Liver (tissue), 9 donors: ENCODE results near the gene SLC13A2. TPM values are rescaled to one million over a fixed set of nuclear protein-coding genes. Genes with fewer than 3 reads are reported as not detected.
"Not testable (repeated sequence)": the region's sequence is repeated elsewhere in the genome, so short reads cannot be mapped to it uniquely, and the experiment has no call there.

Experiments used
- DNase-seq: peaks from one replicate; pipeline ENCODE4 v3.0.0-alpha.2; 2017; ENCODE audit warnings: low spot score
- H3K27ac ChIP-seq, 2 donors: one replicate each; pipeline ENCODE4 v1.7.0; 2013; ENCODE audit warnings: inconsistent platforms in 2 of 2, low read length in 2 of 2, control low read depth in 1 of 2, low read depth in 1 of 2, mild to moderate bottlenecking in 1 of 2
- H3K27me3 ChIP-seq, 4 donors: one replicate each; pipeline versions ENCODE4 v1.6.1 to v1.7.0; 2013; ENCODE audit warnings: low read length in 3 of 4, inconsistent platforms in 1 of 4, mild to moderate bottlenecking in 1 of 4, moderate library complexity in 1 of 4; ENCODE audit not compliant: control insufficient read depth in 4 of 4, insufficient read depth in 4 of 4
- H3K36me3 ChIP-seq, 4 donors: one replicate each; pipeline versions ENCODE4 v1.6.1 to v1.7.0; 2013; ENCODE audit warnings: low read length in 3 of 4, mild to moderate bottlenecking in 3 of 4, low read depth in 1 of 4, moderate library complexity in 1 of 4; ENCODE audit not compliant: control insufficient read depth in 4 of 4, insufficient read depth in 3 of 4
- H3K4me1 ChIP-seq, 4 donors: one replicate each; pipeline versions ENCODE4 v1.6.1 to v1.7.0; 2013; ENCODE audit warnings: low read length in 3 of 4, mild to moderate bottlenecking in 3 of 4, moderate library complexity in 1 of 4; ENCODE audit not compliant: control insufficient read depth in 4 of 4, insufficient read depth in 4 of 4
- H3K4me3 ChIP-seq, 3 donors: one replicate each; pipeline versions ENCODE4 v1.6.1 to v1.7.0; 2013; ENCODE audit warnings: low read length in 3 of 3, control low read depth in 1 of 3, low read depth in 1 of 3, mild to moderate bottlenecking in 1 of 3
- H3K9ac ChIP-seq, 2 donors: one replicate each; pipeline ENCODE4 v1.7.0; 2013; ENCODE audit warnings: low read length in 2 of 2, mild to moderate bottlenecking in 2 of 2, moderate library complexity in 2 of 2, control low read depth in 1 of 2, low read depth in 1 of 2
- H3K9me3 ChIP-seq, 4 donors: one replicate each; pipeline versions ENCODE4 v1.6.1 to v1.7.0; 2013; ENCODE audit warnings: low read length in 3 of 4; ENCODE audit not compliant: control insufficient read depth in 4 of 4
- EGR1 ChIP-seq, 2 donors: IDR thresholded peaks; 2 replicates each; pipeline ENCODE4 v1.6.1; 2016 to 2018; ENCODE audit warnings: antibody characterized with exemption in 2 of 2, low read depth in 2 of 2
- FOXA1 ChIP-seq: IDR thresholded peaks from 2 replicates; pipeline ENCODE4 v1.6.1; 2016; ENCODE audit warnings: antibody characterized with exemption
- FOXA2 ChIP-seq: IDR thresholded peaks from 2 replicates; pipeline ENCODE4 v1.6.1; 2016; ENCODE audit warnings: antibody characterized with exemption
- HNF4A ChIP-seq, 2 donors: conservative IDR thresholded peaks; 2 replicates each; pipeline ENCODE4 v1.6.1; 2016; ENCODE audit warnings: antibody characterized with exemption in 2 of 2, mild to moderate bottlenecking in 2 of 2
- HNF4G ChIP-seq: IDR thresholded peaks from 2 replicates; pipeline ENCODE4 v1.6.1; 2016; ENCODE audit warnings: antibody characterized with exemption
- JUND ChIP-seq, 2 donors: IDR thresholded peaks; 2 replicates each; pipeline ENCODE4 v1.6.1; 2016; ENCODE audit warnings: antibody characterized with exemption in 2 of 2
- NR2F2 ChIP-seq: IDR thresholded peaks from 2 replicates; pipeline ENCODE4 v1.6.1; 2016; ENCODE audit warnings: antibody characterized with exemption
- RAD21 ChIP-seq, 2 donors: IDR thresholded peaks; 2 replicates each; pipeline ENCODE4 v1.6.1; 2016; ENCODE audit warnings: antibody characterized with exemption in 2 of 2, mild to moderate bottlenecking in 2 of 2
- RXRA ChIP-seq, 2 donors: IDR thresholded peaks; 2 replicates each; pipeline ENCODE4 v1.6.1; 2017 to 2018; ENCODE audit warnings: antibody characterized with exemption in 2 of 2, mild to moderate bottlenecking in 1 of 2
- SP1 ChIP-seq: IDR thresholded peaks from 2 replicates; pipeline ENCODE4 v1.6.1; 2018; ENCODE audit warnings: antibody characterized with exemption, mild to moderate bottlenecking
- TAF1 ChIP-seq: conservative IDR thresholded peaks from 2 replicates; pipeline ENCODE4 v1.6.1; 2016; ENCODE audit warnings: antibody characterized with exemption, mild to moderate bottlenecking
- YY1 ChIP-seq: IDR thresholded peaks from 2 replicates; pipeline ENCODE4 v1.6.1; 2016; ENCODE audit warnings: antibody characterized with exemption, mild to moderate bottlenecking
- WGBS: extraction: QIAGEN DNeasy Blood & Tissue Kit; methylation state at CpG from one replicate; pipeline ENCODE4 v1.1.7; 2013; 5-methylcytosine and 5-hydroxymethylcytosine counted together
- polyA plus RNA-seq, 2 donors: library from polyadenylated mRNA; stranded (reverse) in 1 of 2; unstranded in 1 of 2; fragments of 200-250 nt in 1 of 2; fragments of >200 nt in 1 of 2; fragmentation: Nextera tagmentation in 1 of 2; extraction: Ambion mirVana in 1 of 2; gene quantifications; one replicate each; pipeline versions ENCODE4 v1.2.1 to v1.2.3, GENCODE V29; 2013 to 2015
- total RNA-seq, 2 donors: library from RNA; depleted of rRNA; stranded (reverse); fragments of >200 nt; gene quantifications; one replicate each; pipeline ENCODE4 v1.2.3, GENCODE V29; 2014
- TF ChIP-seq, protein P1 (sequence below): IDR thresholded peaks from 2 replicates; pipeline ENCODE4 v1.6.1; 2016; ENCODE audit warnings: antibody characterized with exemption
- TF ChIP-seq, protein P2 (sequence below): IDR thresholded peaks from 2 replicates; pipeline ENCODE4 v1.6.1; 2016; ENCODE audit warnings: antibody characterized with exemption
- TF ChIP-seq, protein P3 (sequence below): IDR thresholded peaks from 2 replicates; pipeline ENCODE4 v1.6.1; 2016; ENCODE audit warnings: antibody characterized with exemption, mild to moderate bottlenecking
- TF ChIP-seq, protein P4 (sequence below): fragments of 150-350 bp; IDR thresholded peaks from 2 replicates; pipeline ENCODE4 v1.5.1; 2017; ENCODE audit warnings: improper control_type of control experiment, low read depth, low read length; ENCODE audit not compliant: missing input control
- donor health status: healthy.
- donor health status: healthy.
- donor health status: healthy.
- donor health status: healthy.
- donor health status: healthy.

SLC13A2 gene
- total and polyA plus RNA-seq, 4 donors = 0.10 to 0.52 (median 0.36) TPM

DNA sequence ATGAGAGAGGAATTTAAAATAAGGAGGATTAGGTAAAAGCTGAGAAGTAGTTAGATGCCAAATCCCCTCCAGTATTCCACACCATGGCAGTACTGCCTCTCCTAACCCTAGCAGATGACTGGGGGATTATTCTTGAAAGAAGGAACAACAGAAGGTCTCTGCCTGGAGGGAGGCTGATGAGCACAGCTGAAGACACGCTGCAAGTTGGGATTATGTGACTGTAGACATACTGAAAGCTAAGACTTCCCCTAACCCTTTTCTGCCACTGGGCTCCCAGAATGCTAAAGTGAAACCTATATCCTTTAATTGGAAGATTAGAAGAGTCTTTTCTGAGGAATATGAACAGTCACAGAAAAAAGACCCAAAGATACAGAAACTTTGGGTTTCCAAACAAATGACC lies 39.7 kb upstream of the SLC13A2 start:
- Histone ChIP-seq H3K9me3 (no peaks in the 10 kb centered on the region), H3K4me1 (peaks cover 0 to 8% (median 1%) of the 10 kb centered on the region in 4 donors), H3K4me3 (no peak overlapping the region), H3K36me3 (no peaks in the 10 kb centered on the region), H3K27ac (no peak overlapping the region), H3K9ac (no peak overlapping the region), H3K27me3 (no peaks in the 10 kb centered on the region)
- TF ChIP-seq NR2F2 (no peak), SP1 (no peak), HNF4G (no peak), RXRA (IDR thresholded peaks at IDR 0.05) (no peak), EGR1 (IDR thresholded peaks at IDR 0.05; ENCODE audit: low read depth in 2 of 2) (no peak), FOXA2 (no peak)
- TF ChIP-seq, protein P1, sequence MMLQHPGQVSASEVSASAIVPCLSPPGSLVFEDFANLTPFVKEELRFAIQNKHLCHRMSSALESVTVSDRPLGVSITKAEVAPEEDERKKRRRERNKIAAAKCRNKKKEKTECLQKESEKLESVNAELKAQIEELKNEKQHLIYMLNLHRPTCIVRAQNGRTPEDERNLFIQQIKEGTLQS = no peak
- WGBS = 81% methylated on average over 1 of the region's 1 CpG
- DNase-seq = no peak

DNA sequence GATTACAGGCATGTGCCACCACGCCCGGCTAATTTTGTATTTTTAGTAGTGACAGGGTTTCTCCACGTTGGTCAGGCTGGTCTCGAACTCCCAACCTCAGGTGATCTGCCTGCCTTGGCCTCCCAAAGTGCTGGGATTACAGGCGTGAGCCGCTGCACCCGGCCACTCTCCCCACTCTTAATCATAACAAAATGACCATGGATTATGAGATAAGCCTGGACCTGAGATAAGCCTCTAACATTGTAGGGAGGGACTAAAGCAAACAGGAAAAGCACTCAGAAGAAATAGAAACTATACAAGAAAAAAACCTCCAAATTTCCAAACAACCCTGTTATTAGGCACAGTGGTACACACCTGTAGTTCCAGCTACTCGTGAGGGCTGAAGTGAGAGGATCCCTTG lies 39.1 kb upstream of the SLC13A2 start:
- not testable (repeated sequence) for DNase-seq, H3K9ac ChIP-seq, H3K9me3 ChIP-seq, H3K4me1 ChIP-seq, H3K27me3 ChIP-seq, H3K27ac ChIP-seq, H3K4me3 ChIP-seq, H3K36me3 ChIP-seq
- WGBS = 75% methylated on average over 8 of the region's 8 CpGs

DNA sequence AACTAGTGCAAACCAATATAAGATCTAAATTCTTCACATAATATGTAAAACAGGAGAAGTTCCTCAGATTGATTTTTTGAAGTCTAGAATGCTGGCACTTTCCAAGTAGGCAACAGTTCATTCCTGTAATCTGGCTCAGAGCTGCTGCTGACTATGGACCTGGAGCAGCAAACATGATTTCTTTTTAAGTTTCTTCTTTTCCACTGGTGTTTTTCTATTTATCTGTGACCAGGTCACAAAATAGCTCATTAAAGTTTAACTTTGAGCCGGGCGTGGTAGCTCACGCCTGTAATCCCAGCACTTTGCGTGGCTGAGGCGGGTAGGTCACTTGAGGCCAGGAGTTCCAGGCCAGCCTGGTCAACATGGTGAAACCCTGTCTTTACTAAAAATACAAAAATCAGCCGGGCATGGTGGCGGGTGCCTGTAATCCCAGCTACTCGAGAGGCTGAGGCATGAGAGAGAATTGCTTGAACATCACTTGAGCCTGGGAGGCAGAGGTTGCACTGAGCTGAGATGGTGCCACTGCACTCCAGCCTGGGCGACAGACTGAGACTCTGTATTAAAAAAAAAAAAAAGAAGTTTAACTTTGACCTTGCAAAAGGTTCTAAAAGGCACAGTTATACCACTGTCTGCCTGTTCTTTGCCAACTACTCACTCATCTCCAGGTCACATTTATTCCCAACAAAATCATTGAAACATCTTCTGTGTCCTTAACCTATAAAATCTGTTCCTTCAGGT lies 29.4 kb upstream of the SLC13A2 start:
- H3K9ac ChIP-seq = no peak overlapping the region
- no peaks in the 10 kb centered on the region for H3K9me3 ChIP-seq
- DNase-seq = no peak
- no peaks in the 10 kb centered on the region for H3K27me3 ChIP-seq
- no peaks in the 10 kb centered on the region for H3K36me3 ChIP-seq
- TF ChIP-seq, protein P2, sequence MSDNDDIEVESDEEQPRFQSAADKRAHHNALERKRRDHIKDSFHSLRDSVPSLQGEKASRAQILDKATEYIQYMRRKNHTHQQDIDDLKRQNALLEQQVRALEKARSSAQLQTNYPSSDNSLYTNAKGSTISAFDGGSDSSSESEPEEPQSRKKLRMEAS = no peak
- TF ChIP-seq TAF1 (no peak), HNF4G (peak; percentile 21), SP1 (peak; percentile 80), HNF4A (conservative IDR thresholded peaks at IDR 0.05) (peak; percentile 73 to 77), FOXA1 (no peak), RXRA (IDR thresholded peaks at IDR 0.05) (peak; percentile 89 to 95), RAD21 (IDR thresholded peaks at IDR 0.05) (peak in 1 of 2 donors; percentile 22), NR2F2 (no peak), YY1 (peak; percentile 24), JUND (IDR thresholded peaks at IDR 0.05) (peak in 1 of 2 donors; percentile 52)
- TF ChIP-seq, protein P3, sequence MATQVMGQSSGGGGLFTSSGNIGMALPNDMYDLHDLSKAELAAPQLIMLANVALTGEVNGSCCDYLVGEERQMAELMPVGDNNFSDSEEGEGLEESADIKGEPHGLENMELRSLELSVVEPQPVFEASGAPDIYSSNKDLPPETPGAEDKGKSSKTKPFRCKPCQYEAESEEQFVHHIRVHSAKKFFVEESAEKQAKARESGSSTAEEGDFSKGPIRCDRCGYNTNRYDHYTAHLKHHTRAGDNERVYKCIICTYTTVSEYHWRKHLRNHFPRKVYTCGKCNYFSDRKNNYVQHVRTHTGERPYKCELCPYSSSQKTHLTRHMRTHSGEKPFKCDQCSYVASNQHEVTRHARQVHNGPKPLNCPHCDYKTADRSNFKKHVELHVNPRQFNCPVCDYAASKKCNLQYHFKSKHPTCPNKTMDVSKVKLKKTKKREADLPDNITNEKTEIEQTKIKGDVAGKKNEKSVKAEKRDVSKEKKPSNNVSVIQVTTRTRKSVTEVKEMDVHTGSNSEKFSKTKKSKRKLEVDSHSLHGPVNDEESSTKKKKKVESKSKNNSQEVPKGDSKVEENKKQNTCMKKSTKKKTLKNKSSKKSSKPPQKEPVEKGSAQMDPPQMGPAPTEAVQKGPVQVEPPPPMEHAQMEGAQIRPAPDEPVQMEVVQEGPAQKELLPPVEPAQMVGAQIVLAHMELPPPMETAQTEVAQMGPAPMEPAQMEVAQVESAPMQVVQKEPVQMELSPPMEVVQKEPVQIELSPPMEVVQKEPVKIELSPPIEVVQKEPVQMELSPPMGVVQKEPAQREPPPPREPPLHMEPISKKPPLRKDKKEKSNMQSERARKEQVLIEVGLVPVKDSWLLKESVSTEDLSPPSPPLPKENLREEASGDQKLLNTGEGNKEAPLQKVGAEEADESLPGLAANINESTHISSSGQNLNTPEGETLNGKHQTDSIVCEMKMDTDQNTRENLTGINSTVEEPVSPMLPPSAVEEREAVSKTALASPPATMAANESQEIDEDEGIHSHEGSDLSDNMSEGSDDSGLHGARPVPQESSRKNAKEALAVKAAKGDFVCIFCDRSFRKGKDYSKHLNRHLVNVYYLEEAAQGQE = peak; percentile 14
- TF ChIP-seq, protein P4, sequence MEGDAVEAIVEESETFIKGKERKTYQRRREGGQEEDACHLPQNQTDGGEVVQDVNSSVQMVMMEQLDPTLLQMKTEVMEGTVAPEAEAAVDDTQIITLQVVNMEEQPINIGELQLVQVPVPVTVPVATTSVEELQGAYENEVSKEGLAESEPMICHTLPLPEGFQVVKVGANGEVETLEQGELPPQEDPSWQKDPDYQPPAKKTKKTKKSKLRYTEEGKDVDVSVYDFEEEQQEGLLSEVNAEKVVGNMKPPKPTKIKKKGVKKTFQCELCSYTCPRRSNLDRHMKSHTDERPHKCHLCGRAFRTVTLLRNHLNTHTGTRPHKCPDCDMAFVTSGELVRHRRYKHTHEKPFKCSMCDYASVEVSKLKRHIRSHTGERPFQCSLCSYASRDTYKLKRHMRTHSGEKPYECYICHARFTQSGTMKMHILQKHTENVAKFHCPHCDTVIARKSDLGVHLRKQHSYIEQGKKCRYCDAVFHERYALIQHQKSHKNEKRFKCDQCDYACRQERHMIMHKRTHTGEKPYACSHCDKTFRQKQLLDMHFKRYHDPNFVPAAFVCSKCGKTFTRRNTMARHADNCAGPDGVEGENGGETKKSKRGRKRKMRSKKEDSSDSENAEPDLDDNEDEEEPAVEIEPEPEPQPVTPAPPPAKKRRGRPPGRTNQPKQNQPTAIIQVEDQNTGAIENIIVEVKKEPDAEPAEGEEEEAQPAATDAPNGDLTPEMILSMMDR = no peak
- no peak overlapping the region for H3K4me3 ChIP-seq
- 32% methylated on average over 9 of the region's 9 CpGs for WGBS
- H3K4me1 ChIP-seq = peaks cover 0 to 12% (median 5%) of the 10 kb centered on the region in 4 donors
- H3K27ac ChIP-seq = peak overlapping the region; percentile 28 to 34
